ENCODE measurements around the gene EBF3.

The EBF3 gene

DNA sequence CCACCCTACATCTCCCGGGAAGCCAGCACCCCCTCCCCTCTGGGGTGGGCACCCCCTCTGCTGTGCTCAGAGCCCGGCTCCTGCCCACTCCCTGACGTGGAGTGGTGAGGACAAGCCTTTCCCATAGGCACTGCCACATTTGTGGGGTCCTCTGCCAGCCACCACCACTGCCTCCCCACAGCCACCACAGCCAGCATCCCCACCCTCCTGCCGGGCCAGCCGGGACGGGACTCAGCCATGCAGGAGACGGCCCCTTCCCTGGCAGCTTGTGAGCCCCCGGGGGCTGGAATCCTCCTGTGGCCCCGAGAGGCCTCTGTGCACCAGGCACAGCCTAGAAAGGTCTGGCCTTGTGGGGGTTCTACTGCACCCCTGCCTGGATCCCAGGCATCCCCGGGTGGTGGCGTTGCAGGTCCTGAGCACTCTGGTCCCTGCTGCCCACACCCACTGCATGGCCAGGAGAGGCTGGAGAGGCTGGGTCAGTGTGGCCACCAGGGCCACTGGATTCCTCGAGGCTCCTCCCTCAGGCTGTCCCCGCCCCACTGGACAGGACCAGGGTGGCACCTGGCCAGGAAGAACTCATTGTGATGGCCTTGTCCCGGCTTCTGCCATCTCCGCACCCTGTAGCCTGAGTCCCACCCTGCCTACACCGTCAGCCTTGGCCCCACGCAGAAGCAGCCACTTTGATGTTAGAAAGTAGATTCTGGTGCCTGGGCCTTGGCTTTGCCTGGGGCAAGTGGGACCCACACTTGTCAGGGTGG lies 148.0 kb downstream of the EBF3 start:
- TF ChIP-seq, protein P1, sequence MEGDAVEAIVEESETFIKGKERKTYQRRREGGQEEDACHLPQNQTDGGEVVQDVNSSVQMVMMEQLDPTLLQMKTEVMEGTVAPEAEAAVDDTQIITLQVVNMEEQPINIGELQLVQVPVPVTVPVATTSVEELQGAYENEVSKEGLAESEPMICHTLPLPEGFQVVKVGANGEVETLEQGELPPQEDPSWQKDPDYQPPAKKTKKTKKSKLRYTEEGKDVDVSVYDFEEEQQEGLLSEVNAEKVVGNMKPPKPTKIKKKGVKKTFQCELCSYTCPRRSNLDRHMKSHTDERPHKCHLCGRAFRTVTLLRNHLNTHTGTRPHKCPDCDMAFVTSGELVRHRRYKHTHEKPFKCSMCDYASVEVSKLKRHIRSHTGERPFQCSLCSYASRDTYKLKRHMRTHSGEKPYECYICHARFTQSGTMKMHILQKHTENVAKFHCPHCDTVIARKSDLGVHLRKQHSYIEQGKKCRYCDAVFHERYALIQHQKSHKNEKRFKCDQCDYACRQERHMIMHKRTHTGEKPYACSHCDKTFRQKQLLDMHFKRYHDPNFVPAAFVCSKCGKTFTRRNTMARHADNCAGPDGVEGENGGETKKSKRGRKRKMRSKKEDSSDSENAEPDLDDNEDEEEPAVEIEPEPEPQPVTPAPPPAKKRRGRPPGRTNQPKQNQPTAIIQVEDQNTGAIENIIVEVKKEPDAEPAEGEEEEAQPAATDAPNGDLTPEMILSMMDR (IDR thresholded peaks at IDR 0.05; ENCODE audit: low read depth, low read length, missing control alignments), result no peak
- DNase-seq (ENCODE audit: extremely low read depth, low read depth), result no peak
- H3K4me3 ChIP-seq (replicated peaks; ENCODE audit: low read depth, low read length), result no peak overlapping the region

DNA sequence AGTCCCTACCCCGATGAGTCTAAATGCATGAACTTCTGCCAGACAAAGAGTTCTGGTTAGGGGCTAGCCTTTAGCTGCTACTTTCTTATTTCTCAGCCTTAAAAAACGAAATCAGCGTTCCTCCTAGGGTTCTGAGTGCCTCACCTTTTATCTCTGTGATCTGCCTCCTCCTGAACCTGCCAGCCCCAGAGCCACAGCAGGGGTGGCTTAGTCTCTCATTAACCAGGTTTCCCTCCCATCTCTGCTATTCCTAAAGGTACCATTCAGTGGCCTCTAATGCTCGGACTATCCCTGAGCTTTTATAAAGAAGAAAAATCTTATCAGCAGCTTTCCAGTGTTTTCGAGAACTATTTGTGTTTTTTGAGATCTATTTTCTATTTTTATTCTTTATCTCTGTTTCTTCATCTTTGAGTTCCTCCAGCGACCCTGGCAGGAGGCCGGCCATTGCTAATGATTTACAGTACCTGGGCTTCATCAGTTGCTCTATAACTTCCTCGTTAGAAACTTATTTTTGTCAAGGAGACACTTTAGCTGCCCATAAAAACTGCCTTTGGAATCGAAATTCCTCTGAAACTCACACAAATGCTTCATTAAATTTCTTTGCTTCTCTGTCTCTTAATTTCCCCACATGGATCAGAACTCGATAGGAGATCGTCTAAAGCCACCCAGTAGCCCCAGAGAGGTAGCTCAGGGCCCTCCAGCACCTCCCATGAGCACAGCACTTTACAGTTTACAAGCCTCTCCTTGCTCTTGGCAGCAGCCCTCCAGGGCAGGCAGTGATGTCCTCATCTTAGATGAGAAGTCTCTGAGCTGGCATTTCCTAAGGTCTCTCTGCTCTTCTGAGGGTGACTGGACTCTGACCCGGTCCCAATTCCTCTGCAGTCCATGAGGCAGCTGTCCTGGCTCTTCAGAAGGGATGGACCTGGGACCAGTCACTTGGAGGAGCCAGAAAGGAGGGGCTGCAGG lies 149.1 kb downstream of the EBF3 start:
- DNase-seq (ENCODE audit: extremely low read depth, low read depth), result no peak
- TF ChIP-seq, protein P1 (IDR thresholded peaks at IDR 0.05; ENCODE audit: low read depth, low read length, missing control alignments), result no peak
- H3K4me3 ChIP-seq (replicated peaks; ENCODE audit: low read depth, low read length), result no peak overlapping the region

- TF ChIP-seq, protein P1 (IDR thresholded peaks at IDR 0.05; ENCODE audit: low read depth, low read length, missing control alignments), result no peak
- no peak for DNase-seq (ENCODE audit: extremely low read depth, low read depth)
- H3K4me3 ChIP-seq (replicated peaks; ENCODE audit: low read depth, low read length), result no peak overlapping the region
Observed at GRCh38 chr10:129812398-129812797, 151.7 kb downstream of the EBF3 start.

DNA sequence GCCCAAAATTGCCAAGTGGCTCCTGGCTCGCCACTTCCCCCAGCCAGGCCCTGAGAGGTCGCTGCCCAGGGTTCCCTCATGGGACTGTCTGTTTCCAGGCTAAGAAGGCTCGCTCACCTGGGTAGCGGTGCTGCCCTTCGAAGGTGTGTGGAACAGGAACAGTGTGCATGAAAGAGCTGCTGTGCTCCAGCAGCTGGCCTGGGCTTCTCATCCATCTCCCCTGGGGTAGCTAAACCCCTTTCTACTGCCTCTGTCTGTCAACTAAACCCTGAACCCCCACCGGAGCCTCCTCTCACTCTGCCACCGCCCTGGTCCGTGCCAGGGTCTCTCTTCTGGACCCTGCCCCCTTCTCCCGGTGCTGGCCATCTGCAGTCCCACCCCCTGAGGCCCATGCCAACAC lies 152.9 kb downstream of the EBF3 start:
- TF ChIP-seq, protein P1 (IDR thresholded peaks at IDR 0.05; ENCODE audit: low read depth, low read length, missing control alignments), result no peak
- DNase-seq (ENCODE audit: extremely low read depth, low read depth), result no peak
- no peak overlapping the region for H3K4me3 ChIP-seq (replicated peaks; ENCODE audit: low read depth, low read length)

DNA sequence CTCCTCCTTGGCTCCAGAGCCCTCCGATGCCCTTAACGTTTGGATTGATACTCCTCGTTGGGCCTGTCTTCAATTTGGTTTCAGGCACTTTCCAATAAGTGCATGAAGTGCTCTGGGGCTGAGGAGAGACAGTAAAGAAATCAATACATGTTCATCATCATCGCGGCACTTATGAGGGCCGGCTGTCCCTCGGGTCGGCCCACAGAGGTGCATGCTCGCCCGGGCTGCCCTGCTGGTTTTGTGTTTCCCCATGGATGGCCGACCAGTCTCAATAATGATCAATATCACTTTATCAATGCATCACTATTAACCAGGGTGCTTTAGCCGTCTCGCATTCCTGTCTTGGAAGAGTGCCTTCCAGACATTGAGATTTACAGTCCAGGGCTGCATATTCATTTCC lies 154.2 kb downstream of the EBF3 start:
- no peak for DNase-seq (ENCODE audit: extremely low read depth, low read depth)
- TF ChIP-seq, protein P1 (IDR thresholded peaks at IDR 0.05; ENCODE audit: low read depth, low read length, missing control alignments), result no peak
- H3K4me3 ChIP-seq (replicated peaks; ENCODE audit: low read depth, low read length), result no peak overlapping the region

DNA sequence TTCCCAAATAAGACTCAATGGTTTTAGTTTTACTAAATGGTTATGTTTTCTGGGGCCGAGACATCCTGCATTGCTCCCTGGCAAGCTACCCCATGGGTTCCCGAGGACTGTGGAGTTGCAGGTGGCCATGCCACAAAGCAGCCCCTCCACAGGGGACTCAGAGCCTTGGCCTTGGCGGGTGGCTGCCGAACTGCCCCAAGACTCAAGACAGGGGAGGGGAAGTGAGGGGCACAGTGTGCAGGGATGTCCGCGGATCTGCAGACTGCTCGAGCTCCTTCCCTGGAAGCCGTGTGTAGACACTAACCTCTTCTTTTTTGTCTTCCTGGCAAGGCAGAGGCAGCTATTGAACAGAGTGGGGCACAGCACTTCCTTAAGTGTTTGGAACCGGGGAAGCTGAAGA lies 154.6 kb downstream of the EBF3 start:
- DNase-seq (ENCODE audit: extremely low read depth, low read depth), result no peak
- TF ChIP-seq, protein P1 (IDR thresholded peaks at IDR 0.05; ENCODE audit: low read depth, low read length, missing control alignments), result no peak
- no peak overlapping the region for H3K4me3 ChIP-seq (replicated peaks; ENCODE audit: low read depth, low read length)
